ENCODE data around the gene CYBB.

- TF ChIP-seq CTCF (IDR thresholded peaks at IDR 0.05) (no peak), ZFX (IDR thresholded peaks at IDR 0.05; ENCODE audit: borderline replicate concordance) (no peak)
Measured at GRCh38 chrX:37829721-37830120, 49.9 kb downstream of the CYBB start.
